Common myeloid progenitor, CD34-positive (primary cell): ENCODE results near the gene C1QTNF5.
A peak's percentile ranks its signal among the peaks of the same experiment; 100 is the strongest.

Source experiments
- CTCF ChIA-PET: fragments of 350-600 bp; sonication (Branson Sonifier 250); formaldehyde crosslinking; loops from one replicate; lab custom pipeline; 2021; ENCODE audit warnings: antibody characterized with exemption; lab: Charles Lee
- POLR2A ChIA-PET: fragments of 350-600 bp; sonication (Branson Sonifier 250); formaldehyde crosslinking; loops from one replicate; lab custom pipeline; 2021; ENCODE audit warnings: antibody characterized with exemption; lab: Charles Lee
- DNase-seq, 3 donors: peaks; one replicate each; pipeline versions ENCODE4 v3.0.0 to v3.0.0-alpha.2; 2013
- H3K27ac ChIP-seq, 2 experiments: 1 replicate in 1 of 2; 2 replicates in 1 of 2; pipeline ENCODE4 v1.7.0; 2013; ENCODE audit warnings: inconsistent platforms in 2 of 2, low read length in 2 of 2, mild to moderate bottlenecking in 2 of 2, low read depth in 1 of 2, moderate library complexity in 1 of 2; ENCODE audit not compliant: severe bottlenecking in 2 of 2, insufficient read depth in 1 of 2, poor library complexity in 1 of 2
- H3K27me3 ChIP-seq, 5 experiments: replicated peaks in 2 of 5; 1 replicate in 3 of 5; 2 replicates in 2 of 5; pipeline versions ENCODE4 v1.6.1 to v1.7.0; 2013; ENCODE audit warnings: low read length in 4 of 5, mild to moderate bottlenecking in 2 of 5, moderate library complexity in 2 of 5, inconsistent platforms in 1 of 5; ENCODE audit not compliant: insufficient read depth in 5 of 5, control insufficient read depth in 4 of 5
- H3K36me3 ChIP-seq, 4 experiments: 1 replicate in 2 of 4; 2 replicates in 2 of 4; pipeline versions ENCODE4 v1.6.1 to v1.7.0; 2013; ENCODE audit warnings: low read length in 3 of 4, control low read depth in 1 of 4, mild to moderate bottlenecking in 1 of 4; ENCODE audit not compliant: control insufficient read depth in 4 of 4, insufficient read depth in 4 of 4
- H3K4me1 ChIP-seq, 4 experiments: 1 replicate in 3 of 4; 2 replicates in 1 of 4; pipeline versions ENCODE4 v1.6.1 to v1.7.1; 2013; ENCODE audit warnings: low read length in 3 of 4, mild to moderate bottlenecking in 3 of 4, control low read depth in 1 of 4, inconsistent platforms in 1 of 4, moderate library complexity in 1 of 4; ENCODE audit not compliant: control insufficient read depth in 4 of 4, insufficient read depth in 4 of 4; ENCODE audit errors: control extremely low read depth in 1 of 4
- H3K4me3 ChIP-seq, 7 experiments: 1 replicate in 4 of 7; 2 replicates in 3 of 7; pipeline versions ENCODE4 v1.5.1 to v1.7.0; 2013; ENCODE audit warnings: mild to moderate bottlenecking in 7 of 7, low read length in 6 of 7, moderate library complexity in 6 of 7, inconsistent platforms in 2 of 7, low read depth in 2 of 7, control low read depth in 1 of 7; ENCODE audit not compliant: insufficient read depth in 4 of 7, control insufficient read depth in 1 of 7; ENCODE audit errors: extremely low read depth in 1 of 7
- H3K9me3 ChIP-seq, 5 experiments: 1 replicate in 4 of 5; 2 replicates in 1 of 5; pipeline versions ENCODE4 v1.6.1 to v1.7.1; 2013; ENCODE audit warnings: low read length in 4 of 5, mild to moderate bottlenecking in 2 of 5, inconsistent platforms in 1 of 5, low read depth in 1 of 5, moderate library complexity in 1 of 5; ENCODE audit not compliant: control insufficient read depth in 4 of 5, insufficient read depth in 2 of 5; ENCODE audit errors: control extremely low read depth in 1 of 5
- WGBS: methylation state at CpG from one replicate; pipeline ENCODE4 v1.1.5; 2013; ENCODE audit not compliant: insufficient coverage; 5-methylcytosine and 5-hydroxymethylcytosine counted together

Gene C1QTNF5

GRCh38 chr11:119377112-119377901, 36.6 kb upstream of the C1QTNF5 start:
- H3K9me3 ChIP-seq, result no peaks in the 10 kb centered on the region
- peaks cover 0 to 18% (median 17%) of the 10 kb centered on the region in 4 experiments for H3K4me1 ChIP-seq
- POLR2A ChIA-PET, result interaction anchor here (0.6 to 1.0 kb wide), 2 partner anchors 21 to 985 kb away, joined by 3 to 8 read pairs; no protein-coding TSS in a partner anchor
- no peak overlapping the region for H3K4me3 ChIP-seq
- DNase-seq, result no peak
- 76% methylated on average over 9 of the region's 12 CpGs for WGBS
- H3K36me3 ChIP-seq, result no peaks in the 10 kb centered on the region
- CTCF ChIA-PET, result interaction anchor here (1.1 to 13.9 kb wide), 8 partner anchors 9 to 157 kb away, joined by 3 to 132 read pairs (median 8); partner anchors contain the start of genes C1QTNF5 and MFRP
- H3K27ac ChIP-seq, result no peak overlapping the region
- peaks cover 0 to 2% (median 0%) of the 10 kb centered on the region in 5 experiments for H3K27me3 ChIP-seq

GRCh38 chr11:119376197-119376847, 35.6 kb upstream of the C1QTNF5 start:
- over 99% methylated on average over 11 of the region's 11 CpGs for WGBS
- DNase-seq, result no peak
- no peaks in the 10 kb centered on the region for H3K36me3 ChIP-seq
- no peaks in the 10 kb centered on the region for H3K27me3 ChIP-seq
- no peak overlapping the region for H3K4me3 ChIP-seq
- ChIA-PET CTCF (interaction anchor here (0.8 to 13.9 kb wide), 13 partner anchors 8 to 158 kb away, joined by 3 to 132 read pairs (median 6); partner anchors contain the start of genes C1QTNF5 and MFRP), POLR2A (interaction anchor here (0.6 to 1.0 kb wide), 2 partner anchors 20 to 984 kb away, joined by 3 to 8 read pairs; no protein-coding TSS in a partner anchor)
- no peak overlapping the region for H3K27ac ChIP-seq
- peaks cover 0 to 10% (median 9%) of the 10 kb centered on the region in 4 experiments for H3K4me1 ChIP-seq
- no peaks in the 10 kb centered on the region for H3K9me3 ChIP-seq

GRCh38 chr11:119375337-119376196, 34.9 kb upstream of the C1QTNF5 start:
- POLR2A ChIA-PET, result no interaction called here
- H3K27me3 ChIP-seq, result peaks cover 0 to 3% (median 0%) of the 10 kb centered on the region in 5 experiments
- peaks cover 0 to 3% (median 1%) of the 10 kb centered on the region in 4 experiments for H3K4me1 ChIP-seq
- no peak overlapping the region for H3K4me3 ChIP-seq
- H3K9me3 ChIP-seq, result no peaks in the 10 kb centered on the region
- CTCF ChIA-PET, result interaction anchor here (0.6 to 13.9 kb wide), 17 partner anchors 9 to 158 kb away, joined by 3 to 132 read pairs (median 5); partner anchors contain the start of genes C1QTNF5 and MFRP
- no peak for DNase-seq
- 88% methylated on average over 11 of the region's 14 CpGs for WGBS
- no peaks in the 10 kb centered on the region for H3K36me3 ChIP-seq
- no peak overlapping the region for H3K27ac ChIP-seq

- no peaks in the 10 kb centered on the region for H3K9me3 ChIP-seq
- POLR2A ChIA-PET, result no interaction called here
- H3K4me1 ChIP-seq, result peaks cover 0 to 3% (median 0%) of the 10 kb centered on the region in 4 experiments
- DNase-seq, result no peak
- no peaks in the 10 kb centered on the region for H3K36me3 ChIP-seq
- H3K27ac ChIP-seq, result no peak overlapping the region
- H3K27me3 ChIP-seq, result peaks cover 0 to 3% (median 0%) of the 10 kb centered on the region in 5 experiments
- no peak overlapping the region for H3K4me3 ChIP-seq
- WGBS, result 75% methylated on average over 11 of the region's 11 CpGs
- CTCF ChIA-PET, result interaction anchor here (0.6 to 13.9 kb wide), 17 partner anchors 8 to 179 kb away, joined by 3 to 132 read pairs (median 4); partner anchors contain the start of genes C1QTNF5 and MFRP
Observed at GRCh38 chr11:119374632-119375336, 34.1 kb upstream of the C1QTNF5 start.

GRCh38 chr11:119373921-119374631, 33.4 kb upstream of the C1QTNF5 start:
- Histone ChIP-seq H3K4me3 (no peak overlapping the region), H3K9me3 (no peaks in the 10 kb centered on the region), H3K27ac (no peak overlapping the region), H3K4me1 (peaks cover 0 to 3% (median 0%) of the 10 kb centered on the region in 4 experiments), H3K36me3 (no peaks in the 10 kb centered on the region), H3K27me3 (peaks cover 0 to 3% (median 0%) of the 10 kb centered on the region in 5 experiments)
- CTCF ChIA-PET, result interaction anchor here (0.7 to 13.9 kb wide), 17 partner anchors 9 to 178 kb away, joined by 3 to 132 read pairs (median 5); partner anchors contain the start of genes C1QTNF5 and MFRP
- DNase-seq, result peak; percentile 44 to 61 (median 50)
- 42% methylated on average over 3 of the region's 5 CpGs for WGBS
- POLR2A ChIA-PET, result no interaction called here
